HUES64 (cell line): ENCODE results near the gene PCSK2.

ENCODE experiments used
- H3K27ac ChIP-seq: 2 replicates; pipeline ENCODE4 v1.7.0; 2013; ENCODE audit warnings: low read depth, low read length, inconsistent platforms
- H3K27me3 ChIP-seq: 2 replicates; pipeline ENCODE4 v1.6.1; 2013; ENCODE audit warnings: mild to moderate bottlenecking, low read length; ENCODE audit not compliant: insufficient read depth
- H3K36me3 ChIP-seq: 2 replicates; pipeline ENCODE4 v1.6.1; 2013; ENCODE audit warnings: mild to moderate bottlenecking, low read length; ENCODE audit not compliant: insufficient read depth
- H3K4me1 ChIP-seq: 2 replicates; pipeline ENCODE4 v1.6.1; 2013; ENCODE audit warnings: mild to moderate bottlenecking, low read length, moderate library complexity; ENCODE audit not compliant: insufficient read depth
- H3K4me3 ChIP-seq: 2 replicates; pipeline ENCODE4 v1.5.1; 2013; ENCODE audit warnings: mild to moderate bottlenecking, low read length, moderate library complexity
- H3K9ac ChIP-seq: 2 replicates; pipeline ENCODE4 v1.6.1; 2013; ENCODE audit warnings: mild to moderate bottlenecking, low read depth, low read length
- H3K9me3 ChIP-seq: 2 replicates; pipeline ENCODE4 v1.6.1; 2013; ENCODE audit warnings: low read depth, low read length; ENCODE audit not compliant: insufficient read depth
- WGBS: fragments of 150-250, 120-280 bp; methylation state at CpG from one replicate; pipeline ENCODE4 v1.1.7; 2013; ENCODE audit warnings: missing lambda C conversion rate; 5-methylcytosine and 5-hydroxymethylcytosine counted together

Gene PCSK2

DNA sequence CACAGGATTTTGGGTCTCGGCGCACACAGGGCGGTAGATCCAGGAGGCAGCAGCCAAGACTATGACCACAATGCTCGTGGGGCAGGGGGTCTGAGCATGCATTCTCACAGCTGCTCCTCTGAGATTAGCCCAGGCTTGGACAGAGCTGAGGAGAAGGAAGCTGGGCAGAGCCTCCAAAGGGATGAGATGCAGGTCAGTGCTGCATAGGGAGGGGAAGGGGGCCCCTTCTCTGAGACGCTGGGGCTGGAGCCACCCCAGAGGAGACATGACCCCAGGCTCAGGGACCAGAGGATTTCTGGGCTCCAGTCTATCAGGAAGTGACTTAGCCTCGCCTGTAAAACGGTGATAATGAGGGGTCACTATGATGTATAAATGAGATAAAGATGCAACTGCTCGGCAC lies 210.4 kb downstream of the PCSK2 start:
- Histone ChIP-seq H3K4me1 (no peaks in the 10 kb centered on the region), H3K9ac (no peak overlapping the region), H3K36me3 (no peaks in the 10 kb centered on the region), H3K4me3 (no peak overlapping the region), H3K27me3 (no peaks in the 10 kb centered on the region), H3K27ac (no peak overlapping the region), H3K9me3 (no peaks in the 10 kb centered on the region)
- 89% methylated on average over 8 of the region's 8 CpGs for WGBS

DNA sequence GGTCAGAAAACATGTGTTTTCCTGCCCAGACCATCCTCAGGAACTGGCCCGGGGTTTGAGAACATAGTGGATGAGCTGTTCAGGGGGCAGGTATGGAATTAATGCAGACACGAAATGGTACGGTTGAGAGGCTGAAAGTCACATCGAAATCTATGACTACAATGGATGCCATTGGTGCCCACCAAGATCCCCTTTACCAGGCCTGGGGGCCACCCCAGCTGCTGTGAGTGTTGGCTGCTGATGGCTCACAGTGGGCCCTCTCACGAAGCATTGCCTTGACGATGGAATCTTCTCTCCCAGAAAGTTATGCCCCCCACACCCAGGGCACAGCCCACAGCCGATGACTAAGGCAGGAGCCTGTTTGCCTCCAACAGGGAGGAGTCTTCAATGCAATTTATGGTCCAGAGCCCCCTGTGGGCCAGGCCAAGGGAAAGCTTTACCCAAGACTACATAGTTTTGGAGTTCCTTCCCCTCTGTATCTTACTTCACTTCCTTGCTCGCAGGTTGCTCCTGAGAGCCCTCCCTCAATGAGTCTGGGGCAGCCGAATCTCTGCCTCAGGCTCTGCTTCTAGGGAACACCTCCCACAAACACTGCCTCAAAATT lies 211.7 kb downstream of the PCSK2 start:
- H3K9ac ChIP-seq: no peak overlapping the region
- H3K9me3 ChIP-seq: no peaks in the 10 kb centered on the region
- no peaks in the 10 kb centered on the region for H3K36me3 ChIP-seq
- 89% methylated on average over 9 of the region's 9 CpGs for WGBS
- no peak overlapping the region for H3K27ac ChIP-seq
- no peaks in the 10 kb centered on the region for H3K27me3 ChIP-seq
- H3K4me1 ChIP-seq: no peaks in the 10 kb centered on the region
- no peak overlapping the region for H3K4me3 ChIP-seq

DNA sequence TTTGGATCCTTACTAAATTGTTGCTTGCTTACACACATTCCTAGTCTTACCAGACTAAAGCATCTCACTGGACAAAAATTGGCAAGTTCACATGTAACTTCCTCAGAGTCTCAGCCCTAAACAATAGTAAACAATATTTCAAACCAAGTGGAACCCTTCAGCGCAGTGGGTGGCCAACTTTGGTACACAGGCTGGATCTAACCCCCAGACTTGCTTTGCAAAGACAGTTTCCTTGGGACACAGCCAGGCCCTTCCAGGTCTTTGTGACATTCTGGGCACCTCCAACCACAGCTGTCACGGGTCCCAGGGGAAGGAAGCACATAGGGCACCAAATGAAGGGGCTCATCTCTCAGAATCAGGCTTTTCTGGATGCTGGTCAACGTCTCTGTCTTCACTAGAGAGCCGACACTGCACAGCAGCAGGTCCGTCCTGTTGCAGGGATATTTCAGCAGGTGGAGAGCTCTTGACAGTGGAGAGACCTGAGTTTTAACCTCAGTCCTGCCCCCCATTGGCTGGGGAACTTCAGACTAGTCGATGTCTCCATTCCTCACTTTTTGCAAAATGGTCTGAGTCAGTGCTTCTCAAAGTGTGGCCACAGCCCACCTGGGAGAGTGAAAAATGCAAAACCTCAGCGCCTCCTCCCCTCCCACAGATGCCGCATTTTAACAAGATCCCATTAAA lies 212.9 kb downstream of the PCSK2 start:
- Histone ChIP-seq H3K9me3 (no peaks in the 10 kb centered on the region), H3K36me3 (no peaks in the 10 kb centered on the region), H3K4me1 (no peaks in the 10 kb centered on the region), H3K27me3 (no peaks in the 10 kb centered on the region), H3K27ac (no peak overlapping the region), H3K4me3 (no peak overlapping the region), H3K9ac (no peak overlapping the region)
- 87% methylated on average over 8 of the region's 8 CpGs for WGBS

DNA sequence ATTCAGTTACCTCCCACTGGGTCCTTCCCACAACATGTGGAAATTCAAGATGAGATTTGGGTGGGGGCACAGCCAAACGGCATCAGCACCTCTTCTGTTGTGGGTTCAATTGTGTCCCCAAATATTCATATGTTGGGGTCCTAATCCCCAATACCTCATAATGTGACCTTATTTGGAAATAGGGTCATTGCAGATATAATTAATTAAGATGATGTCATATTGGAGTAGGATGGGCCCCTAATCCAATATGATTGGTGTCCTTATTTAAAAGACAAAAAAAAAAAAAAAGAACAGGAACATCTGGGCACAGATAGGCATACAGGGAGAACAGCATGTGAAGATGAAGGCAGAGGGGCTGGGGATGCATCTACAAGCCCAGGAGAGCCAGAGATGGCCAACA lies 214.9 kb downstream of the PCSK2 start:
- Histone ChIP-seq H3K4me1 (no peaks in the 10 kb centered on the region), H3K27ac (no peak overlapping the region), H3K36me3 (no peaks in the 10 kb centered on the region), H3K9ac (no peak overlapping the region), H3K4me3 (no peak overlapping the region), H3K9me3 (no peaks in the 10 kb centered on the region), H3K27me3 (no peaks in the 10 kb centered on the region)
- WGBS: 100% methylated on average over 1 of the region's 1 CpG

DNA sequence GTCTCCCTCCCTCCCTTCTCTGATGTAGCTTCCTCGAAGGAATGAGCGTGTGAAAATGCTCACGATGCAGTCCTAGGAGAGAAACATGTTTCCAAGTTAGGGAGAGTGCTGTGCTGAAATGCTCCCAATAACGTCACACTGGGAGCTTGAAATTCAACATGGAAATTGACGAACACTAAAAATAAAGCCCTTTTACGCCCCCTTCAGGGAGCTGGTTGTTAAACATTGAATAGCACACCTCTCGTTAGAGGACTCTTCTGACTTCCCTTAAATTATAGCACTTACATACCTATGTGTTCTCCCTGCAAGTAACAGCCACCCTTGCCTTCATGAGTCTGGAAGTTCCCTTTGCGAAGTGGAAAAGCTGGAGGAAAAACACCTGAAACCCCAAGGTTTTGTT lies 215.7 kb downstream of the PCSK2 start:
- no peaks in the 10 kb centered on the region for H3K36me3 ChIP-seq
- no peak overlapping the region for H3K9ac ChIP-seq
- no peaks in the 10 kb centered on the region for H3K9me3 ChIP-seq
- H3K27me3 ChIP-seq: no peaks in the 10 kb centered on the region
- no peak overlapping the region for H3K4me3 ChIP-seq
- 63% methylated on average over 8 of the region's 8 CpGs for WGBS
- no peak overlapping the region for H3K27ac ChIP-seq
- H3K4me1 ChIP-seq: no peaks in the 10 kb centered on the region

DNA sequence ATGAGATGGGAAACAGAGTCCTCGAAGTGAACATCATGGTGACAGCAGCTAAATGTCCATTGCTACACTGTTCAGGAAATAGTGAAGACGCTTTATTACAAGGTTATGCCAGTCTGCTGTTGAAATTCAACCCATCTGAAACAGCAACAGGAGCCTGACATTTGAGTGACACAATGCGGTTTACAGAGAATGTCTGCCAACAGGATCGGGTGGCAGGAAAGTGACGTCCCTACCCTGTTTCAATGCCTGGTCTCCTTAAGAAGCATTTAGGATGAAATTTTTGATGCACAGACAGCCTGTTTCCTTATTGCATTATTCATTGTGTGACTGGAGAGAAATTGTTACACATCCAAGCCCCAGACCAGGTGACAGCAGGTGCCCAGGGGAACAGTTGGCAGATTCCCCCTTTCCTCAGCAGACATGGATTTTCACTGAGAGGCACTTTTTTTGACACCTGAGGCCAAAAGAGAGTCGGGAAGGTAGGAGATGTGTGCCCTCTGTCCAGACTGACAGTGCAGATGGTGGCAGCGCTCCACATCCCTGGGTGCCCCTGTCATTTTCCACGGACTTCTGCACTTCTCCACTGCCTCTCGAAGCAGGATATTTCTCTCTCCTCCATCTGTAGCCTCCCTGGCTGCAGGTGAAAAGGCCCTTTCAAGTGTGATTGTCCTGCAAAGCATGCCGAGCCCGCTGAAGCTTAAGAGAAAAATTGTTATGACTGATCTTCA lies 216.5 kb downstream of the PCSK2 start:
- no peak overlapping the region for H3K9ac ChIP-seq
- H3K4me1 ChIP-seq: no peaks in the 10 kb centered on the region
- H3K27me3 ChIP-seq: no peaks in the 10 kb centered on the region
- no peak overlapping the region for H3K4me3 ChIP-seq
- no peaks in the 10 kb centered on the region for H3K9me3 ChIP-seq
- WGBS: 89% methylated on average over 11 of the region's 11 CpGs
- H3K36me3 ChIP-seq: no peaks in the 10 kb centered on the region
- H3K27ac ChIP-seq: no peak overlapping the region

DNA sequence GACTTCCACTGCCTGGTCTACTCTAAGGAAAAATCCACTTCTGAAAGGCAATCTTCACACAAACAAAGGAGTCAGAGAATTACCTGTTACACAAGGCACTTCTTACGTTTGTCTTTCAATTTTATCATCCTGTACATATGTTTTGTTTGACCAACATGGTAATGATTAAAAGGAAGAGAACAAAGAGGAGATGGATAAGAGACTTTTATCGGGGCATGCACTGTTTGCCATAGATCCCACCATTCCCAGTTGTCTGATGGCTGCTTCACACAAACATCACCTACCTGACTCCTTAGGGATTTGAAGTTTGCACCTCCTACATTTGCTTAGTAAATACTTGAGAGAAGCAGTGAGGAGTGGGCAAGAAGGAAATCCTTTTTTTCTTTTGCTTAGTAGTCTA lies 217.3 kb downstream of the PCSK2 start:
- H3K27ac ChIP-seq: no peak overlapping the region
- WGBS: 89% methylated on average over 1 of the region's 2 CpGs
- H3K4me3 ChIP-seq: no peak overlapping the region
- no peak overlapping the region for H3K9ac ChIP-seq
- H3K36me3 ChIP-seq: no peaks in the 10 kb centered on the region
- H3K9me3 ChIP-seq: no peaks in the 10 kb centered on the region
- no peaks in the 10 kb centered on the region for H3K4me1 ChIP-seq
- H3K27me3 ChIP-seq: no peaks in the 10 kb centered on the region

DNA sequence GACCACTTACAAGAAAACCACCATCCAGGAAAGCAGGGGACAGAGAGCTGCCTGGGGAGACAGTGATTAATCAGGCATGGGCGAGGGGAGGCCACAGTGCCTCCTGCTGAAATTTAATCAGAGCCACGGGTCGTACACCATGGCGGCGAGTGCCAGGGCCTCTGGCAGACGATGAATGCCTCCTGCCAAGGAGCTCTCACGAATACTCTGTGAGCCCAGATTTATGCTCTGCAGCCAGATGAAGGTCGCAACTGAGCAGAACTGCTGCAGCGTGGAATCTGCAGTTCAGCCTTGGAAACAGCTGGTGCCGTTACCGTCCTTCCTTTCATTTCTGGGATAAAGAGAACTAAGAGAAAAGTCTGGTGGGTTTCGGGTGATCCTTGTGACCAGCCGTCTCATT lies 218.7 kb downstream of the PCSK2 start:
- H3K36me3 ChIP-seq: no peaks in the 10 kb centered on the region
- 85% methylated on average over 13 of the region's 13 CpGs for WGBS
- no peaks in the 10 kb centered on the region for H3K4me1 ChIP-seq
- H3K9me3 ChIP-seq: no peaks in the 10 kb centered on the region
- H3K27me3 ChIP-seq: no peaks in the 10 kb centered on the region
- no peak overlapping the region for H3K27ac ChIP-seq
- no peak overlapping the region for H3K4me3 ChIP-seq
- no peak overlapping the region for H3K9ac ChIP-seq

DNA sequence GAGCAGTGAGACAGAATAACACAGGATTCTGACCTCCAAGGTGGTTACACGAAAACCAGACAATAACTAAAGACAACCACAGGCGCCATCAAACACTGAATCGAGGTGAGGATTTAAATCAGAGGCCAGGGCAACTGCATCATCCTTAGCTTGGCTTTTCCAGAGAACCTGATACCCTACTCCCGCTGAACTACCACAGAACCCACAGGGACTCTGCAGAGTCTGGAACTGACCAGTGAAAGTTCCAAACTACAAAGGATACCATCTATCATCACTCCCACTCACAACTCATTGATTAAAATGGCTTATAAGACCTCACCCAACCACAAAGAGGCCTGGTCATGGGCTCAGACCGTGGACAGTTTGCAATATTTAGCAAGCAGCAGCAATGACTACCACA lies 219.3 kb downstream of the PCSK2 start:
- H3K4me3 ChIP-seq: no peak overlapping the region
- 92% methylated on average over 5 of the region's 5 CpGs for WGBS
- H3K36me3 ChIP-seq: no peaks in the 10 kb centered on the region
- H3K9ac ChIP-seq: no peak overlapping the region
- H3K27me3 ChIP-seq: no peaks in the 10 kb centered on the region
- H3K4me1 ChIP-seq: no peaks in the 10 kb centered on the region
- H3K9me3 ChIP-seq: no peaks in the 10 kb centered on the region
- no peak overlapping the region for H3K27ac ChIP-seq

DNA sequence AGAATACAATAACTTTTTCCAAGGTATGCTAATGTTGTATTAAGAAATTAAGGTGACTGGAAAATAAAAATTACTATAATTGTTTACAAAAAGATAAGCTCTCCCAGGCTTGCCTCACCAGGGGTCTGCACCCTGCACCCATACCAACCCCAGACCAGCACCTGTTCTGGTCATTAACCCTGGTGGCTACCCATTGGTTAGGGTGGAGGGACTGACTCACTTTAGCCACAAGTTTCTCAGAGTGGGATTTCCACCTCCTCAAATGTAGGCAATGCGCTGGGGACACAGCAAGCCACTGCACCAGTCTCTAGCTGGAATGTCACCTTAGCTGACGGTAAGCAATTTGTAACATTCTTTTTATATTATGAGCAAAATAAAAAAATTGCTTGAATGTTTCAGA lies 221.2 kb downstream of the PCSK2 start:
- Histone ChIP-seq H3K27ac (no peak overlapping the region), H3K9me3 (no peaks in the 10 kb centered on the region), H3K4me1 (no peaks in the 10 kb centered on the region), H3K9ac (no peak overlapping the region), H3K27me3 (no peaks in the 10 kb centered on the region), H3K4me3 (no peak overlapping the region), H3K36me3 (no peaks in the 10 kb centered on the region)
- 100% methylated on average over 2 of the region's 2 CpGs for WGBS

DNA sequence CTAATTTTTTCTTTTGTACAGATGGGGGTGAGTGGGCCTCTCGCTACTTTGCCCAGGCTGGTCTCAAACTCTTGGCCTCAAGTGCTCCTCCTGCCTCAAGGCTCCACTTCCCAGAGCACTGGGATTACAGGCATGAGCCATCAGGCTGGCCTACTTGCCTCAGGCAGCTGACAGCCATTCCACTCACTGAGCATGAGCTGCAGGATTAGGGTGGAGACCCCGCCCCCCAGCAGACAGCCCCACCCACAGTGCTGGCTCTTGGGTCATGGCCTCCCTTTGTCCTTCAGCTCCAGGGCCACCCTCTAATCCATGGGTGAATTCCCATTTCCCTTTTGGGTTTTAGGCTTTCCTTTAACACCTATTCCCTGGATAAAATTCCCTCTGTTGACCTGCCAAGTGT lies 222.2 kb downstream of the PCSK2 start:
- Histone ChIP-seq H3K27me3 (no peaks in the 10 kb centered on the region), H3K36me3 (no peaks in the 10 kb centered on the region), H3K9me3 (no peaks in the 10 kb centered on the region), H3K4me1 (no peaks in the 10 kb centered on the region), H3K27ac (no peak overlapping the region), H3K4me3 (no peak overlapping the region), H3K9ac (no peak overlapping the region)
- 91% methylated on average over 2 of the region's 2 CpGs for WGBS
